Measurements from ENCODE around the gene TMEM63A. TPM values are rescaled to one million over a fixed set of nuclear protein-coding genes. Genes with fewer than 3 reads are reported as not detected.

The TMEM63A gene
- total and polyA plus RNA-seq, 2 experiments from 2014 or later = 11.9 to 13.5 TPM

Small RNA genes lying within 50 kb of the gene (microRNA-seq; reads per million reads assigned to microRNA genes)
- not detected for gene MIR6741 (ENCODE audit: borderline number of aligned reads)

Other genes with a start within 250 kb of the TMEM63A start
- 113 and 125 TPM in 2 replicates for gene ENAH, start 229.3 kb downstream of the TMEM63A start, total RNA-seq (2014; rRNA removed; shearing (Covaris generic))
- gene ENAH, start 229.3 kb downstream of the TMEM63A start, polyA plus RNA-seq (2016; fragmentation: Nextera tagmentation; extraction: Ambion mirVana) = 35.5 and 40.1 TPM in 2 replicates
- gene SRP9, start 104.6 kb downstream of the TMEM63A start, total RNA-seq (2014; rRNA removed; shearing (Covaris generic)) = 321 and 446 TPM in 2 replicates
- 415 and 419 TPM in 2 replicates for gene SRP9, start 104.6 kb downstream of the TMEM63A start, polyA plus RNA-seq (2016; fragmentation: Nextera tagmentation; extraction: Ambion mirVana)
- 18.2 and 21.9 TPM in 2 replicates for gene EPHX1, start 72.3 kb downstream of the TMEM63A start, total RNA-seq (2014; rRNA removed; shearing (Covaris generic))
- gene EPHX1, start 72.3 kb downstream of the TMEM63A start, polyA plus RNA-seq (2016; fragmentation: Nextera tagmentation; extraction: Ambion mirVana) = 16.6 and 17.0 TPM in 2 replicates
- gene LEFTY1, start 6.8 kb upstream of the TMEM63A start, total RNA-seq (2014; rRNA removed; shearing (Covaris generic)) = not detected in 2 replicates
- gene LEFTY1, start 6.8 kb upstream of the TMEM63A start, polyA plus RNA-seq (2016; fragmentation: Nextera tagmentation; extraction: Ambion mirVana) = not detected in 2 replicates
- gene PYCR2, start 41.9 kb upstream of the TMEM63A start, total RNA-seq (2014; rRNA removed; shearing (Covaris generic)) = 59.1 and 69.6 TPM in 2 replicates
- 55.5 and 61.1 TPM in 2 replicates for gene PYCR2, start 41.9 kb upstream of the TMEM63A start, polyA plus RNA-seq (2016; fragmentation: Nextera tagmentation; extraction: Ambion mirVana)
- not detected in 2 replicates for gene LEFTY2, start 58.8 kb upstream of the TMEM63A start, total RNA-seq (2014; rRNA removed; shearing (Covaris generic))
- gene LEFTY2, start 58.8 kb upstream of the TMEM63A start, polyA plus RNA-seq (2016; fragmentation: Nextera tagmentation; extraction: Ambion mirVana) = not detected in 2 replicates
- 21.6 and 30.1 TPM in 2 replicates for gene SDE2, start 117.0 kb upstream of the TMEM63A start, total RNA-seq (2014; rRNA removed; shearing (Covaris generic))
- gene SDE2, start 117.0 kb upstream of the TMEM63A start, polyA plus RNA-seq (2016; fragmentation: Nextera tagmentation; extraction: Ambion mirVana) = 18.0 and 18.3 TPM in 2 replicates
- gene H3-3A, start 180.3 kb upstream of the TMEM63A start, total RNA-seq (2014; rRNA removed; shearing (Covaris generic)) = 140 and 212 TPM in 2 replicates
- 262 and 264 TPM in 2 replicates for gene H3-3A, start 180.3 kb upstream of the TMEM63A start, polyA plus RNA-seq (2016; fragmentation: Nextera tagmentation; extraction: Ambion mirVana)